ENCODE data around the gene HS3ST5.

- TF ChIP-seq POLR2A (IDR thresholded peaks at IDR 0.05) = no peak
- TF ChIP-seq POLR2AphosphoS5 (IDR thresholded peaks at IDR 0.05) = no peak
- TF ChIP-seq CTCF (IDR thresholded peaks at IDR 0.05) = no peak
Observed at GRCh38 chr6:114172576-114173260, 170.1 kb downstream of the HS3ST5 start.

Data from stomach (tissue), 4 donors.